Fibroblast of mammary gland (primary cell): ENCODE measurements around the gene ZNF335.
"Not testable (repeated sequence)": the region's sequence is repeated elsewhere in the genome, so short reads cannot be mapped to it uniquely, and the experiment has no call there.

ENCODE experiments used
- DNase-seq: peaks from one replicate; pipeline ENCODE4 v3.0.0-alpha.2; 2010; ENCODE audit warnings: low read depth
- H3K4me3 ChIP-seq: 2 replicates; pipeline ENCODE4 v1.5.1; 2011; ENCODE audit warnings: low read depth, mild to moderate bottlenecking, low read length, moderate library complexity; ENCODE audit not compliant: control insufficient read depth
- TF ChIP-seq, protein P1 (sequence below): conservative IDR thresholded peaks from 2 replicates; pipeline ENCODE4 v1.5.1; 2011; ENCODE audit warnings: low read depth, low read length, inconsistent platforms; ENCODE audit not compliant: control insufficient read depth, insufficient read depth

Gene ZNF335

DNA sequence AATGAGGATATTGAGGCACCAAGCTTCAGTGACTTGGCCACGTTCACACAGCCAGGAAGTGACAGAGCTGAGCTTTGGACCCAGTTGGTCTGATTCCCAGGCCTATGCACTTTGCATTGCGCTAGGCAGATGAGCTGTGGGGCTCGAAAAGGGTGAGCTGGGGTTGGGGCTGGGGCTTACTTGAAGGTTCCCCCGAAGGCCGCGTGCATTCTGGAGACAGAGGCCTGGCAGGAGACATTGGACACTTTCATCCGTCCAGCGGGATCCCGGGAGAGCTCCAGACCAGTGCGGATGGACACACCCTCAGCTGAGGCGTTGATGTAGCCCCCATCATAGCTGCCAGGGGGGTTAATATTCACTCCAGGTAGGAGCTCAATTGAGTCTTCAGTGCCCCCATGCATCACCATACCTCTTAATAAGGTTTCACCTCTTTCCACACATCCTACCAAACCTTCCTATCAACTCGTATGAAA is 62.6 kb downstream of the ZNF335 start:
- TF ChIP-seq, protein P1, sequence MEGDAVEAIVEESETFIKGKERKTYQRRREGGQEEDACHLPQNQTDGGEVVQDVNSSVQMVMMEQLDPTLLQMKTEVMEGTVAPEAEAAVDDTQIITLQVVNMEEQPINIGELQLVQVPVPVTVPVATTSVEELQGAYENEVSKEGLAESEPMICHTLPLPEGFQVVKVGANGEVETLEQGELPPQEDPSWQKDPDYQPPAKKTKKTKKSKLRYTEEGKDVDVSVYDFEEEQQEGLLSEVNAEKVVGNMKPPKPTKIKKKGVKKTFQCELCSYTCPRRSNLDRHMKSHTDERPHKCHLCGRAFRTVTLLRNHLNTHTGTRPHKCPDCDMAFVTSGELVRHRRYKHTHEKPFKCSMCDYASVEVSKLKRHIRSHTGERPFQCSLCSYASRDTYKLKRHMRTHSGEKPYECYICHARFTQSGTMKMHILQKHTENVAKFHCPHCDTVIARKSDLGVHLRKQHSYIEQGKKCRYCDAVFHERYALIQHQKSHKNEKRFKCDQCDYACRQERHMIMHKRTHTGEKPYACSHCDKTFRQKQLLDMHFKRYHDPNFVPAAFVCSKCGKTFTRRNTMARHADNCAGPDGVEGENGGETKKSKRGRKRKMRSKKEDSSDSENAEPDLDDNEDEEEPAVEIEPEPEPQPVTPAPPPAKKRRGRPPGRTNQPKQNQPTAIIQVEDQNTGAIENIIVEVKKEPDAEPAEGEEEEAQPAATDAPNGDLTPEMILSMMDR, result no peak
- no peak overlapping the region for H3K4me3 ChIP-seq
- DNase-seq, result no peak

DNA sequence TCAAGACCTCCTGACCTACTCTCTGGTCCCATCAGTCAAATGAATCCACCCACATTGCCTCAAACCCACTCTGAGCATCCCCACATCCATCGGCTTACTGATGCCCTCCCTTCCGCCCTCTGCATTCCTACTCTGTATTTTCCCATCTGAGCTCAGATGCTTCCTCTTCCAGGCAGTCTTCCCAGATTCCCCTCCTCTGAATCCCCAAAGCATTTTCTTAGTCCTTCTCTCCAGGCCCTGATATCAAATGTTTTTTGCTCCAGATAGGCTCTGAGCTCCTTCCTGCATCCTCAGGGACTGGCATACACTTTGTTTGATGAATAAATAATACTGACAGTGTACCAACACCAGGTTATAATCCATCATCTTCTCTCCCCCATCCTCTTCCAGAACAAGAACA is 63.9 kb downstream of the ZNF335 start:
- TF ChIP-seq, protein P1, result no peak
- no peak overlapping the region for H3K4me3 ChIP-seq
- no peak for DNase-seq

DNA sequence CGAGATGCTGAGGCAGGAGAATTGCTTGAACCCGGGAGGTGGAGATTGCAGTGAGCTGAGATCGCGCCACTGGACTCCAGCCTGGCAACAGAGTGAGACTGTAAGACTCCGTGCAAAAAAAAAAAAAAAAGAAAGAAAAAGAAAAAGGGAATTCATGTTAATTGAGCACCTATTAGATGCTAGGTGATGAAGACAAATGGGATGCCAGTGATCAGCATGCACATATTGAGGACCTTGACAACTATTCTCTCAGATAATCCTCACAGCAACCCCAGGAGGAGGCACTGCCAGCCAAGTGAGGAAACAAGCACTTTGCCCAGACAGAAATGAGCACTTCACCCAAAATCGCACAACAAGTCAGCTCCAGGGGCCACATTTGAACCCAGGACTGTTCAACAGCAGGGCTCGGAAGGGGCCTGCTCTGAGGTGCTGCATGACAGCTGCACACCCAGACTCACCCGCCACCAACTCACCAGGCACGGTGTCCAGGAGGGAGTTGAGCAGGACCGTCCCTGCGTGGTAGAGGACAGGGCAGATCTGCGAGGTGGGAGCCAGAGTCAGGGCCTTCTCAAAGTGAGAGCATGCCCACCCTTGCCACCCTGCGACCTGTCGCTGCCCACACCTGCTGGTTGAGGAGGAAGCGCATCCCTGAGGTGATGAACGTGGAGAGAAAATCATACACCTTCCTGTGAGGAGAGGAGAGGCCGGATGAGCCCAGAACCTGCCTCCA is 64.6 kb downstream of the ZNF335 start:
- H3K4me3 ChIP-seq, result no peak overlapping the region
- TF ChIP-seq, protein P1, result no peak
- DNase-seq, result no peak

DNA sequence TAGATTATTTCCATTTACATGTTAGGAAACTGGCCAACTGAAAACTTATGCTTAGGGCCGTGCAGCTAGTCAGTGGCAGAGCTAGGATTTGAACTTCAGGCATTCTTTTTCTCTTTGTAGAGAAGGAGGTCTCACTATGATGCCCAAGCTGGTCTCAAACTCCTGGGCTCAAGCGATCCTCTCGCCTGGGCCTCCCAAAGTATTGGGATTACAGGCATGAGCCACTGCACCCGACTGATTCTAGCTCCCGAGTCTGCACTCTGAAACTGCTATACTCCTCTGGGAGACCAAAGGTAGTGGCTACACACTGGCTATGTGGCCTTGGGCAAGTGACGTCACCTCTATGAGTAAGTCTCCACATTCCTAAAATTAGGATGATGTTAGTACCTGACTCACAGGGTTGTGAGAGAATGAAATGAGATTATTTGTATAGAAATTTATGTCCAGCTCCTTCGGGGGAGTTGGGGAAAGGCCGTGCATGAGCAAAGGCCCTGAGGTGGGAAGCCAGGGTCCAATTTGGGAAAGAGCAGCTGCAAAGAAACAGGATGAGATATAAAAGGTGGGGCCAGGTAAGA is 66.4 kb downstream of the ZNF335 start:
- TF ChIP-seq, protein P1, result no peak
- H3K4me3 ChIP-seq, result no peak overlapping the region
- DNase-seq, result peak; percentile 79

DNA sequence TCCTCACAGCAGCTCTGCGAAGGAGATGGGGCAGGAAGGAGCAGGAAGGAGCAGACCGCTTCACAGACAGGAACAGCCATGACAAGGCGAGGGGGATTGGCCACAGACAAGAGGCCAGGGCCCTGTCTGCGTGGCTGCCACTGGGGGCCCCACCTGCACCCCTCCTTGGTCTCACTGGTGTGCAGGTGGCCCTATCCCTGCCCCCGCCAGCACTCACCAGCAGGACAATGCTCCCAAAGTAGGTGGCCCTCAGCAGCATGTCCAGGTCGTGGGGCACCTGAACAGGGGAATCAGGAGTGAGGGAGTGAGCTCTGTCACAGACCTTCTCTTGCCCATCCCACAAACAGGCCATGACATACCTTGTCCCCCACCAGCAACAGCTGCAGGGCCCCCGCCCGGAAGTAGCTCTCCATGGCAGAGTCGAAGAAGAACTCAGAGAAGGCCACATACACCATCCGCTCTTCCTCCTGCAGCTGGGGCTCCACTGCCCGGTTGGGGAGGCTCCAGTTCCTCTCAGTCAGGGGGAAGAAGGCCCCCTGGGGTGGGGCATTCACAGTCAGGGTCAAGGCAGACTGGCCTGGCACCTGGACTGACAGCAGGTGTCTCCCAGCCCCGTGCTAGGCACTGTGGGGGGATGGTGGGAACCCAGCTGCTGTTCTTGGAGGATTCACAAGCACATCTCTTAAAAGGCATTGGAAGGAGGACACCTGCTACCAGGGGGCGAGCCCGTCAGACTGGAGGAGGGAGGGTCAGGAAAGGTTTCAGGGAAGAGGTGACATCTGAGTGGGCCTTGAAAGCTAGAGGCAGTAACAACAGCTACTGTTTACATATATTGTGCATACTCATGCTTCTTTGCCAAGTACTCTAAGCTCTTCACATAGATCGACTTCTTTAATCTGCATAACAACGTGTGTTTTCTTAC is 67.2 kb downstream of the ZNF335 start:
- no peak overlapping the region for H3K4me3 ChIP-seq
- DNase-seq, result no peak
- TF ChIP-seq, protein P1, result no peak

DNA sequence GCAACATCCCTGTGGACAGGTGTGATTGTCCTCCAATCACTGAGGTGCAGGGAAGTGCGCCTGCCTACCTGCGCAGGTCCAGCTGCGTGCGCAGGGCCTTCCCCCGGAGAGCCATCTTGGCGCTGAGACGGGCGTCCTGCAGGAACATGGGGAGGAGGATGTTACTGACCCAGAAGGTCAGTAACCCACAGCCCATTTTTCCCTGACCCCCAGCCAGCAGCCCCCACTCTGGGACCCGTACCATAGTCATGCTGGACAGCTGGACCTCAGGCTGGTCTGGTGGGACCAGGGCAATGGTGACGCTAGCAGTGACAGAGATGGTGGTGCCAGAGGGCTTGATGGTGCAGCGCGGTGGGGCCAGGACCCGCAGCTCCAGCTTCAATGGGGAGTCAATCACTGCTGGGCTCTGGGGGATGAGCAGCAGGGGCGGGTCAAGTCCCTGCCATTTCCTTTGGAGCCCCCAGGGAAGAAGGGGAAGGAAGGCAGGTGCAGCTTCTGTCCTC is 69.8 kb downstream of the ZNF335 start:
- no peak overlapping the region for H3K4me3 ChIP-seq
- TF ChIP-seq, protein P1, result no peak
- no peak for DNase-seq

DNA sequence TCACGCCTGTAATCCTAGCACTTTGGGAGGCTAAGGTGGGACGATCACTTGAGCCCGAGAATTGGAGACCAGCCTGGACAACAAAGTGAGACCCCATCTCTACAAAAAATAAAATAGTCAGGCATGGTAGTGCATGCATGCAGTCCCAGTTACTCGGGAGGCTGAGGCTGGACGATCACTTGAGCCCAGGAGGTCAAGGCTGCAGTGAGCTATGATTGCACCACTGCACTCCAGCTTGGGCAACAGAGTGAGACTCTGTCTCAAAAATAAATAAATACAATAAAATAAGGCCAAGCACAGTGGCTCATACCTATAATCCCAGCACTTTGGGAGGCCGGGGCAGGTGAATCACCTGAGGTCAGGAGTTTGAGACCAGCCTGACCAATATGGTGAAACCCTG is 70.7 kb downstream of the ZNF335 start:
- H3K4me3 ChIP-seq, DNase-seq: not testable (repeated sequence)
